GM18870 (cell line): Measurements from ENCODE around the gene ABCC3.

Source experiments
- ATAC-seq: cut with Tn5 transposase; IDR thresholded peaks from one replicate; pipeline ENCODE4 v1.9.1; 2021; ENCODE audit warnings: moderate library complexity; ENCODE audit not compliant: unreplicated experiment

Gene ABCC3

GRCh38 chr17:50607522-50608175, 27.0 kb upstream of the ABCC3 start:
- no peak for ATAC-seq

- no peak for ATAC-seq
These were observed 25.8 kb upstream of the ABCC3 start for GRCh38 chr17:50608700-50609379.

- no peak for ATAC-seq
These were observed 25.2 kb upstream of the ABCC3 start for GRCh38 chr17:50609380-50610074.

GRCh38 chr17:50611634-50612033, 23.0 kb upstream of the ABCC3 start:
- no peak for ATAC-seq

GRCh38 chr17:50612281-50612680, 22.4 kb upstream of the ABCC3 start:
- ATAC-seq = no peak

- no peak for ATAC-seq
These were observed 21.4 kb upstream of the ABCC3 start for GRCh38 chr17:50613007-50613992.

- no peak for ATAC-seq
These were observed 20.1 kb upstream of the ABCC3 start for GRCh38 chr17:50614471-50615051.

- no peak for ATAC-seq
These were observed 18.9 kb upstream of the ABCC3 start for GRCh38 chr17:50615828-50616227.

GRCh38 chr17:50618300-50618699, 16.4 kb upstream of the ABCC3 start:
- ATAC-seq = no peak

GRCh38 chr17:50618941-50619340, 15.7 kb upstream of the ABCC3 start:
- ATAC-seq = no peak

GRCh38 chr17:50619489-50619888, 15.2 kb upstream of the ABCC3 start:
- no peak for ATAC-seq

- no peak for ATAC-seq
These were observed 14.4 kb upstream of the ABCC3 start for GRCh38 chr17:50620237-50620636.

- ATAC-seq = no peak
These were observed 13.8 kb upstream of the ABCC3 start for GRCh38 chr17:50620858-50621257.

- no peak for ATAC-seq
These were observed 13.1 kb upstream of the ABCC3 start for GRCh38 chr17:50621574-50622031.

GRCh38 chr17:50624321-50624934, 10.3 kb upstream of the ABCC3 start:
- no peak for ATAC-seq

- ATAC-seq = no peak
These were observed 9.4 kb upstream of the ABCC3 start for GRCh38 chr17:50625032-50625871.

- ATAC-seq = no peak
These were observed 8.6 kb upstream of the ABCC3 start for GRCh38 chr17:50626037-50626574.

GRCh38 chr17:50627036-50627781, 7.5 kb upstream of the ABCC3 start:
- no peak for ATAC-seq
